HL-60 (cell line): Measurements from ENCODE around the gene LMBR1.

Experiments
- CTCF ChIP-seq: IDR thresholded peaks from one replicate; pipeline ENCODE4 v1.5.1; 2011; ENCODE audit warnings: low read length, control low read depth, inconsistent platforms; ENCODE audit not compliant: insufficient read depth
- GABPA ChIP-seq: IDR thresholded peaks from 2 replicates; pipeline ENCODE4 v1.6.1; 2012; ENCODE audit warnings: low read depth
- POLR2AphosphoS5 ChIP-seq: IDR thresholded peaks from 2 replicates; pipeline ENCODE4 v1.6.1; 2012; ENCODE audit warnings: low read depth
- SPI1 ChIP-seq: IDR thresholded peaks from 2 replicates; pipeline ENCODE4 v1.6.1; 2012; ENCODE audit warnings: low read depth, mild to moderate bottlenecking, borderline replicate concordance
- TF ChIP-seq, protein P1 (sequence below): IDR thresholded peaks from 2 replicates; pipeline ENCODE4 v1.6.1; 2012; ENCODE audit warnings: low read depth; ENCODE audit not compliant: insufficient replicate concordance

DNA sequence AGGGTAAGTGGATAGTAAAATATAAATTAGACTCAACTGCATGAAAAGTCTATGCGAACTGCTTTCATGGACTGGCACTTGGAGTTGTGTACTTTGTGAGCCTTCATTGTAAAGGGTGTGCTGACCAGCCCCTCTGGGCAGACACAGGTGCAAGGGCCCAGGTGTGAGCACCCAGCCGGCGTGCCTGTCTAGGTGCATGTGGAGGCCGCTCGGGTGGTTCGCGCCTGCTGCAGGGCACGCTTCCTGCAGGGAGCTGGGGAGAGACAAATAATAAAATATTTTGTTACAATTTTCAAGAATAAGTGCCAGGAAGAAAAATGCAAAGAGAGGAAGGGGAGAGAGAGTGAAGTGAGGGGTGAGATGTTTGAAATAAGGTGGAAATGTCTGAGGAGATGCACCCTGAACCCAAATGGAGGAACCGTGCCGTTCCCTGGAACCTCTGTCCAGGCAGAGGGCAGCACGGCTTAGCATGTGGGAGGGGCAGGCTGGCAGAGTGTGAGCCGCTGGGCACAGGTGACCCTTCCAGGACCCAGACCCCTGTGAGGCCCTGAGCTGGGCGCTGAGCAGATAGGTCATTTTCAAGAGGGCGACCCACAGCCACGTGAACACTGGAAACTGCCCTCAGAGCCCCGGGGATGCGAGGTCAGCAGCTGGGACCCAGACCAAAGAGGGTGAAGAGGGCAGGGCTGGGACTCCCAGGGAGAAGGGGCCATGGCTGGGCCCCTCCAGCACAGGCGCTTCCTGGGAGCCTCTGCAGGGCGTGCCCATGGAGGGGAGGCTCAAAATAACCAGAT, 223.8 kb downstream of the LMBR1 start:
- no peak for TF ChIP-seq CTCF
- no peak for TF ChIP-seq GABPA
- no peak for TF ChIP-seq POLR2AphosphoS5
- TF ChIP-seq SPI1 = no peak
- TF ChIP-seq, protein P1, sequence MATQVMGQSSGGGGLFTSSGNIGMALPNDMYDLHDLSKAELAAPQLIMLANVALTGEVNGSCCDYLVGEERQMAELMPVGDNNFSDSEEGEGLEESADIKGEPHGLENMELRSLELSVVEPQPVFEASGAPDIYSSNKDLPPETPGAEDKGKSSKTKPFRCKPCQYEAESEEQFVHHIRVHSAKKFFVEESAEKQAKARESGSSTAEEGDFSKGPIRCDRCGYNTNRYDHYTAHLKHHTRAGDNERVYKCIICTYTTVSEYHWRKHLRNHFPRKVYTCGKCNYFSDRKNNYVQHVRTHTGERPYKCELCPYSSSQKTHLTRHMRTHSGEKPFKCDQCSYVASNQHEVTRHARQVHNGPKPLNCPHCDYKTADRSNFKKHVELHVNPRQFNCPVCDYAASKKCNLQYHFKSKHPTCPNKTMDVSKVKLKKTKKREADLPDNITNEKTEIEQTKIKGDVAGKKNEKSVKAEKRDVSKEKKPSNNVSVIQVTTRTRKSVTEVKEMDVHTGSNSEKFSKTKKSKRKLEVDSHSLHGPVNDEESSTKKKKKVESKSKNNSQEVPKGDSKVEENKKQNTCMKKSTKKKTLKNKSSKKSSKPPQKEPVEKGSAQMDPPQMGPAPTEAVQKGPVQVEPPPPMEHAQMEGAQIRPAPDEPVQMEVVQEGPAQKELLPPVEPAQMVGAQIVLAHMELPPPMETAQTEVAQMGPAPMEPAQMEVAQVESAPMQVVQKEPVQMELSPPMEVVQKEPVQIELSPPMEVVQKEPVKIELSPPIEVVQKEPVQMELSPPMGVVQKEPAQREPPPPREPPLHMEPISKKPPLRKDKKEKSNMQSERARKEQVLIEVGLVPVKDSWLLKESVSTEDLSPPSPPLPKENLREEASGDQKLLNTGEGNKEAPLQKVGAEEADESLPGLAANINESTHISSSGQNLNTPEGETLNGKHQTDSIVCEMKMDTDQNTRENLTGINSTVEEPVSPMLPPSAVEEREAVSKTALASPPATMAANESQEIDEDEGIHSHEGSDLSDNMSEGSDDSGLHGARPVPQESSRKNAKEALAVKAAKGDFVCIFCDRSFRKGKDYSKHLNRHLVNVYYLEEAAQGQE = no peak
